Head of caudate nucleus (tissue), 42 donors: ENCODE results near the gene SYVN1.

Experiments
- DNase-seq, 42 donors: peaks; one replicate each; pipeline versions ENCODE4 v3.0.0 to v3.0.0-alpha.2; 2020 to 2021; ENCODE audit warnings: mixed read lengths in 7 of 42
- intact Hi-C: fragments of 100-400 bp; cut with DNase I; formaldehyde crosslinking; loops from one replicate; pipeline ENCODE4 v1.15.0; 2022

SYVN1 gene

GRCh38 chr11:65103476-65103875 lies 30.8 kb downstream of the SYVN1 start:
- DNase-seq = no peak
- intact Hi-C loops = no loop called here

- DNase-seq = peak in 19 of 42 donors; percentile 25 to 84 (median 55)
- intact Hi-C loops = no loop called here
Observed at GRCh38 chr11:65102142-65103095, 31.9 kb downstream of the SYVN1 start.

GRCh38 chr11:65100674-65101350 lies 33.5 kb downstream of the SYVN1 start:
- intact Hi-C loops = no loop called here
- no peak for DNase-seq

- DNase-seq = peak in 1 of 42 donors; percentile 29
- intact Hi-C loops = loop anchor here (1.0 kb wide), 1 partner anchor 13 kb away; the partner anchor contains the start of genes CDCA5 and ZFPL1
Observed at GRCh38 chr11:65096926-65097325, 37.4 kb downstream of the SYVN1 start.

GRCh38 chr11:65095974-65096806 lies 38.1 kb downstream of the SYVN1 start, which contains the start of gene VPS51:
VPS51 (plus strand) TSS chr11:65096214; CDS start chr11:65096251, 37 bp downstream.
- peak; percentile 78 to 95 (median 88) for DNase-seq
- intact Hi-C loops = loop anchor here (1.0 kb wide), 1 partner anchor 12 kb away; the partner anchor contains the start of genes CDCA5 and ZFPL1

- no peak for DNase-seq
- intact Hi-C loops = no loop called here
Observed at GRCh38 chr11:65095427-65095826, 38.9 kb downstream of the SYVN1 start.

- intact Hi-C loops = no loop called here
- peak in 30 of 42 donors; percentile 16 to 76 (median 51) for DNase-seq
Observed at GRCh38 chr11:65090628-65091027, 43.7 kb downstream of the SYVN1 start.

- intact Hi-C loops = no loop called here
- DNase-seq = no peak
Observed at GRCh38 chr11:65089621-65090020, 44.7 kb downstream of the SYVN1 start.

- no peak for DNase-seq
- intact Hi-C loops = no loop called here
Observed at GRCh38 chr11:65087827-65088226, 46.5 kb downstream of the SYVN1 start.

- intact Hi-C loops = no loop called here
- DNase-seq = no peak
Observed at GRCh38 chr11:65087216-65087615, 47.1 kb downstream of the SYVN1 start.

GRCh38 chr11:65086809-65087208 lies 47.5 kb downstream of the SYVN1 start:
- no peak for DNase-seq
- intact Hi-C loops = no loop called here

GRCh38 chr11:65085446-65085845 lies 48.9 kb downstream of the SYVN1 start:
- intact Hi-C loops = loop anchor here (2.0 kb wide), 1 partner anchor 31 kb away; the partner anchor contains the start of gene ZNHIT2
- DNase-seq = no peak

GRCh38 chr11:65084598-65085375 lies 49.5 kb downstream of the SYVN1 start:
- intact Hi-C loops = loop anchor here (1.0 to 2.0 kb wide), 2 partner anchors 12 to 32 kb away; partner anchors contain the start of genes VPS51 and ZNHIT2
- DNase-seq = no peak

- intact Hi-C loops = loop anchor here (1.0 to 2.0 kb wide), 2 partner anchors 12 to 33 kb away; partner anchors contain the start of genes VPS51 and ZNHIT2
- DNase-seq = peak; percentile 93 to 99 (median 98)
Observed at GRCh38 chr11:65083834-65084597, 50.3 kb downstream of the SYVN1 start, which contains the start of the genes CDCA5 and ZFPL1. CDCA5 (minus strand) TSS chr11:65084040; CDS start chr11:65083978, 62 bp downstream. ZFPL1 (plus strand) TSS chr11:65084222; CDS start chr11:65084699, 477 bp downstream.

- intact Hi-C loops = no loop called here
Observed at GRCh38 chr11:65083134-65083833, 51.0 kb downstream of the SYVN1 start.

GRCh38 chr11:65078786-65079342 lies 55.5 kb downstream of the SYVN1 start:
- intact Hi-C loops = no loop called here
- DNase-seq = no peak

More at GRCh38 chr11:65083134-65083833, 51.0 kb downstream of the SYVN1 start:
- DNase-seq = no peak
